ENCODE results near the gene FRMD4A.

Gene FRMD4A

DNA sequence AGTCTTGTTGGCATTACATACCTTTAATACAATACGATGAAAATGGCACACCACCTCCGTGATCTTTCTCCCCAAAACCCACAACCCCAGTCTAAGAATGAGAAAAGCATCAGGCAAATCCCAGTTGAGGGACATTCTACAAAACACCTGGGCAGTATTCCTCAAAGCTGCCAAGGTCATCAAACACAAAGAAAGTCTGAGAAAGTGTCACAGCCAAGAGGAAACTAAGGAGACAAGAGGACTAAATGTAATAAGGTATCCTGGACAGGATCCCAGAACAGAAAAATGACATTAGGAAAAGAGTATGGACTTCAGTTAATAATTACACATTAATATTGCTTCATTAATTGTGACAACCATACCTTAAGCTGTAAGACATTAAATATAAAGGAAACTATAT, 14.5 kb upstream of the FRMD4A start:
- no peak for DNase-seq

DNA sequence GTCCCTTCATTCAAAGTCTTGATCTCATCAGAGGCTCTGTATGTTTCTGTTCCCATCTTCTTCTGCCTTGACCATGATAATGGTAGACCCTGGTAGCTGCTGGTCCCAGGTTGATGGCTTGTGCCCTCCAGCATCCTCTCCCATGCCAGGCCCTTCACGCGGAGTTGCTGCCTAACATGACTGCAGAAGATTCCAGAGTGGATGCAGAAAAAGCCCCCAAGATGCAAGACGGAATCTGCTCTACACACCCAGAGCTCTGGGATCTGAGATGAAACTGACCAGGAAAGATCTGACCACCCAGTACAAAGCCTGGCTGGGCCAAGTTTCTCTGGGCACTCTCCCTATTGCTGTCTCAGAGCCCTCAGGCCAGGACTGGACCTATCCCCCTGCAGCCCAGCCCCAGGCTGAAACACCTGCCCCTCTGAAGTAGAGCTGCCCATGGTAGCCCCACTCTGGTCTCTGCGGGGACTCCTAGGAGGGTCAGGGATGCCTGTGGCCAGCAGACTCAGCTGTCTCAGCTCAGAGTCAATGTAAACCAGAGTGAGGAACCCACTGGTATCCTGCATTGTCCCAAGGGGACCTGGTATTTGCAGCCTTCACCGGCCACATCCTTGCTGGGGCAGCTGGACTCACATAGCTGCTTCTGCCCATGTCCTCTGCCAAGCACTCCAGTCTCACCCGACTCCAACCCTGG, 9.5 kb upstream of the FRMD4A start:
- no peak for DNase-seq

GRCh38 chr10:14336736-14337135, 6.0 kb upstream of the FRMD4A start:
- DNase-seq = no peak

DNA sequence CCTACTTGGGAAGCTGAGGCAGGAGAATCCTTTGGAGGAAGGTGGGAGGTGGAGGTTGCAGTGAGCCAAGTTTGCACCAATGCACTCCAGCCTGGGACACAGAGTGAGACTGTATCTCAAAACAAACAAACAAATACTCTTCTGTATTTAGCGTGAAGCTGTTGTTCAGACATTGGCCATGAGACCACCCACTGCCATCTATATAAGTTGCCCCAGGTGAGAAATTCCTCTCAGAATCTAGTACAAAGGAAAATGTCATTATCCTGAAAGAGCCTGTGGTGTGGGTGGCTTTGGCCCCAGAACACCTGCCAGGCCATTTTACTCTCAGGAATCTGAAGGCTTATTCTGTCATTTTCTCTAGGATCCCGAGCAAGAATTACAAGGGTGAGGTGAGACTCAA, 4.0 kb upstream of the FRMD4A start:
- no peak for DNase-seq

DNA sequence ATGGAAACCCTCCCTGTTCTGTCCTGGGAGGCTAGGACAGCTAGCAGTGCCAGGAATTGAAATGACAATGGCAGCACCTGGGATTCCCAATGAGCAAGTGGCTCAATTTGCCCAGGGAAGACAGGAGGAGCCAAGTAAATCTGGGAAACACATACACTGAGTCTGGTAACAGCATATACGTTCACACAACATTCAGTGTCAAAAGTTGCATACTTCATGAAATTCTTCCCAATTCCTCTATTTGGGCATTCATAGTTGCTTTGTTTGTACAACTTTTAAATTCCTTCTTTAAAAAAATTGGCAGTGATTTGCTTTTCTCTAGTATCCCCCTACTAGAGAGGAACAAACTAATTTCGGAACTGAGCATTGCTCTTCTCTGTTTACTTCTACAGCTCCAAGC, 2.9 kb upstream of the FRMD4A start:
- DNase-seq = no peak

DNA sequence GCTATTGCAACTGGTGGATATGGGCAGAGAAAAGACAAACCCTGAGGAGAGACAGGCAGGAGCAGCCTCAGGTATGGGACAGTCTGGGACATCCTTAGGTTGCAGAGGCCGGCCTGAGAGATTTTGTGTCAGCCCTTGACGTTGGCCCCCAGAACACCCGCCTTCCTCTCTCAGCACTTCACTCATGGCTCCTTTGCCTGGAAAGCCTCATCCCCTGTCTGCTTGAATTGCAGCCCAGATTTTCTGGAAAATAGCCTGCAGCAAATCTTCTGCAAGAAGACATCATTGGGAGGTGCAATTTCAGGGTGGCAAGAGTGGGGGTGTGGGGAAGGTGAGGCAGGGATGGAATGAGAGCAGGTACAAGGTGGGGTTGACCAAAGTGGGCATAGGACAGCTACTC, 2.2 kb upstream of the FRMD4A start:
- DNase-seq = no peak

GRCh38 chr10:14329746-14330173, 964 bp downstream of the FRMD4A start:
- DNase-seq = peak in 13 of 56 donors; percentile 3 to 51 (median 18)

GRCh38 chr10:14328881-14329672, 1.6 kb downstream of the FRMD4A start:
- no peak for DNase-seq

DNA sequence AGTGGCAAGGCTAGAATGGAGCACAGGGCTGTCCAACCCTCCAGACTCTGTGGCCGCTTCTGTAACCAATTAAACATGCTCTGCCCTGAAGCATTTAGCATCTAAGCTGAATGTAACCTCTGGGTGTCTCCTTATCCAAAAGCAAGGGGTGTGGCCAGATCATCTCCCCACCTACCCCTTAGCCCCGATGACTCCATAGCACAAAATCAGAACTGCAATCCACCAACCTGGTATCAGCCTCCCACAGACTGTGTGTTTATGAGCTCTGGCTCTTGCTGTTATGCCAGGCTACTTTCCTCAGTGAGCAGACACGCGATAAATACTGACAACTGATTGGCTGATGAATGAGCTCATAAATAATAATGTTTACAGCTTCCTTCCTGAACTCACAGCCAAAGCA, 3.2 kb downstream of the FRMD4A start:
- DNase-seq = peak in 3 of 56 donors; percentile 13 to 15 (median 15)

DNA sequence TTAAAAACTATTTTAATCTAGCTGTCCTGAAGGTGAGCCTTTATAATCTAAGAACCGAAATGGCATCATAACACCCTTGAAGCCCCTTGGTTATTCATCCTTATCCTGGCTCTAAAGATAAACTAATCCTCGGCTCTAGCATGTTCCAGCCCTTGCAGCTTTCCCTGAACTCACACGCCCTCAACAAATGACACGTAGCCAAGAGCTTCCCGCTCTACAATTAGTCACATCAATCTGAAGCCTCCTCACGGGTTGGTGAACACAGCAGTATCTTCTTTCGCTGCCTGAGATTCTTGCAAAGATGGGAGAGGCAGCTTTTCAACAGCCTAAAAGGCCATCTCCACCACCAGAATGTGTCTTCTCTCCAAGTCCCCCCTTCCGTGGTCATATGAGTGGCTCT, 4.1 kb downstream of the FRMD4A start:
- no peak for DNase-seq

GRCh38 chr10:14325325-14325955, 5.3 kb downstream of the FRMD4A start:
- DNase-seq = peak in 3 of 56 donors; percentile 2 to 45 (median 26)

DNA sequence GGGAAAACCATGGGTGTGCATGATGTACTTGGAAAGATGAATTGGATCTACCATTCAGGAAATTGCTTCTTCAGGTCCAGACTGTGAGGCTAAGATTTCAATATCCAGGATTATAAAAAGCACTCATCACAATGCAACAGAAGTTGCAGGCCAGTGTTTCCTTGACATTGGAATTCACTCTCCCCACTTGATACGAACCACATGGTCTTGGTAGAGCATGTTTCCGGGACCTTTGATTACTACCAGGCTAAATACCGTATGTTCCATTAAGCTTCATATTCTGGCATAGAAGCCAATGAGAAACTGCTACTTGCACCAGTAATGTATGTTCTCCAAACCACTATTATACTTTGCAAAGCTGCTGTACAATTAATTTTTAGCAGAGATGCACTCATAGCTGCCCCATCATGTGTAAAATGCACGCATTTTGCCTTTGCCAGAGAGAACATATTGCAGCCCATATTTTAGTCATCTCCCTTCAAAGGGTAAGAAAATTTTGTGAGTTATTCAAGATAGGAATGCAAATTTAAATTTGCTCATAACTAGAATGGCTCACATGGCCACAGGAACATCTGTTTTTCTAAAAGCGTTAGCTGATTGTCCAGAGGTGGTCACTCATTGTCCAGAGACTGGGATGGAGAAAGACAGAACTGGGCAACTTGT, 8.1 kb downstream of the FRMD4A start:
- no peak for DNase-seq

GRCh38 chr10:14318007-14318406, 12.7 kb downstream of the FRMD4A start:
- DNase-seq = no peak

GRCh38 chr10:14312014-14312413, 18.7 kb downstream of the FRMD4A start:
- DNase-seq = no peak

DNA sequence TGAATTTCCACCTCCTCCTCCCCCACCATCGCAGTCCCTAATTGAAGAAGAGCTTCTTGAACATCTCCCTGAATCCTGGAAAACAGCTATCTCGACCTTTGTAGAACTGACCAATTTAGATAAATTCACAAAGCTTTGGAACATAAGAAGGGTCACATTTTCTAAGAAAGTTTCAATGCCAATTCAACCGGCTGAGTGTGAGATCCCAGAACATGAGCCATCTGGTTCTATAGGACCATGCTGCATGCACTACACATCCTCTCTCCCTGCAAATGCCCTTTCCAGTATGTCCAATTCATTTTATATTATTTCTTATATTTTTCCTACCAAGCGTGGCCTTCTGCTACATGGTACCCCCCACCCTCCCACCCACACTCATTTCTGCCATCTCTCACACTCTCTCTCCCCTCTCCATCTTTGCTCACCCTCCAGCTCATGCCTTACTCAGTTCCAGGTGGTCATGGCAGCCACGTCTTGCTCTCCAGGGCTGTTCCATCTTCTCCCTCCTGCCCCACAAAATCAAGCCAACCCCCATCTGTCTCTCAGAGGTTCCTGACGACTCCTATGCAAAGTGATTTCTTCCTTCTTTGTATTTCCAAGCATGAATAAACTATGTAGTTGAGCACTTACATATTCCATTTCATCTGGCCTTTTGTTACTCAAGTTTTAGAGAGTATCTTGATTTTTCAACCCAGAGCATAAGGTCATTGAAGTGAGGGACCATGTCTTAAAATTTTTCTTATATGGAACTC, 19.3 kb downstream of the FRMD4A start:
- DNase-seq = no peak

- no peak for DNase-seq
Observed at GRCh38 chr10:14309593-14309992, 21.1 kb downstream of the FRMD4A start.

GRCh38 chr10:14306190-14306589, 24.5 kb downstream of the FRMD4A start:
- DNase-seq = no peak

GRCh38 chr10:14304046-14304445, 26.7 kb downstream of the FRMD4A start:
- no peak for DNase-seq

- DNase-seq = no peak
Observed at GRCh38 chr10:14302035-14302434, 28.7 kb downstream of the FRMD4A start.

DNA sequence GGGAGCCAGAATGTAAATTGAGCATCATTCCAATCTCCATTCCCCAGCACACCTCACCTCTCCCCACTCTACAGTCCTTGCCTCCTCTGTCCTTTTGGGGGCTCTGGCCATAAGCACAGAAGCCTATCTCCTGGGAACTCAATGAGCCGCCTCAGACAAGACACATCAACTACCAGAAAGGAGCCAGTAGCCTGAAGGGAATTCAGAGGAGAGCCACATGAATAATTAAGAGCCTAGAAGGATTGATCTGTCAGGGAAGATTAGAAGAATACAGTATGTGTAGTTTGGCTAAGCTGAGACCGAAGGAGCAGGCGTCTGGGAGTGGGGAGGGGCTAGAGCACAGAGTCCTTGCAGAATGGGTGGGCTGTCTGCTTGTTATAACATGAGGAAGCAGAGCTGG, 31.2 kb downstream of the FRMD4A start:
- DNase-seq = no peak

- peak in 1 of 56 donors; percentile 8 for DNase-seq
Observed at GRCh38 chr10:14296065-14296709, 34.5 kb downstream of the FRMD4A start.

Measured in amygdala (tissue), 56 donors.